Mesenchymal stem cell (in vitro differentiated cells and primary cell): ENCODE measurements around the gene APP.

Source experiments
- DNase-seq: peaks from one replicate; pipeline ENCODE4 v3.0.0-alpha.2; 2013
- H2AFZ ChIP-seq: one replicate; pipeline ENCODE4 v1.6.1; 2013; ENCODE audit warnings: low read depth, mild to moderate bottlenecking, control low read depth, inconsistent platforms, low read length, moderate library complexity
- H2AK5ac ChIP-seq: 2 replicates; pipeline ENCODE4 v1.6.1; 2013; ENCODE audit warnings: low read length, moderate library complexity, mild to moderate bottlenecking, inconsistent platforms; ENCODE audit not compliant: severe bottlenecking
- H2BK120ac ChIP-seq: one replicate; pipeline ENCODE4 v1.6.1; 2013; ENCODE audit warnings: low read depth, mild to moderate bottlenecking, inconsistent platforms, low read length, moderate library complexity
- H2BK12ac ChIP-seq, 2 experiments: one replicate each; pipeline ENCODE4 v1.6.1; 2013; ENCODE audit warnings: inconsistent platforms in 2 of 2, low read length in 2 of 2, mild to moderate bottlenecking in 2 of 2, moderate library complexity in 2 of 2, control low read depth in 1 of 2
- H2BK15ac ChIP-seq: one replicate; pipeline ENCODE4 v1.6.1; 2013; ENCODE audit warnings: mild to moderate bottlenecking, low read depth, inconsistent platforms; ENCODE audit not compliant: poor library complexity, severe bottlenecking
- H2BK5ac ChIP-seq: 2 replicates; pipeline ENCODE4 v1.6.1; 2013; ENCODE audit warnings: low read depth, mild to moderate bottlenecking, low read length, control low read depth, inconsistent platforms; ENCODE audit not compliant: poor library complexity, severe bottlenecking
- H3K14ac ChIP-seq, 2 experiments: one replicate each; pipeline ENCODE4 v1.6.1; 2013; ENCODE audit warnings: inconsistent platforms in 2 of 2, low read length in 2 of 2, control low read depth in 1 of 2, mild to moderate bottlenecking in 1 of 2, moderate library complexity in 1 of 2
- H3K18ac ChIP-seq, 2 experiments: one replicate each; pipeline ENCODE4 v1.6.1; 2013; ENCODE audit warnings: inconsistent platforms in 2 of 2, low read length in 2 of 2, control low read depth in 1 of 2, low read depth in 1 of 2, mild to moderate bottlenecking in 1 of 2
- H3K23ac ChIP-seq, 2 experiments: one replicate each; pipeline ENCODE4 v1.6.1; 2013; ENCODE audit warnings: inconsistent platforms in 2 of 2, low read length in 2 of 2, mild to moderate bottlenecking in 2 of 2, moderate library complexity in 2 of 2, control low read depth in 1 of 2
- H3K27ac ChIP-seq: 2 replicates; pipeline ENCODE4 v1.5.1; 2013; ENCODE audit warnings: mild to moderate bottlenecking, moderate library complexity, low read length, control low read depth, inconsistent platforms; ENCODE audit not compliant: poor library complexity, severe bottlenecking
- H3K27me3 ChIP-seq, 2 experiments: 2 replicates each; pipeline versions ENCODE4 v1.6.1 to v1.7.0; 2013; ENCODE audit warnings: low read length in 2 of 2, mild to moderate bottlenecking in 2 of 2, moderate library complexity in 2 of 2, control low read depth in 1 of 2, inconsistent platforms in 1 of 2; ENCODE audit not compliant: control insufficient read depth in 1 of 2, insufficient read depth in 1 of 2
- H3K36me3 ChIP-seq, 2 experiments: 2 replicates each; pipeline versions ENCODE4 v1.6.1 to v1.7.0; 2013; ENCODE audit warnings: low read length in 2 of 2, control low read depth in 1 of 2, inconsistent platforms in 1 of 2, low read depth in 1 of 2, mild to moderate bottlenecking in 1 of 2; ENCODE audit not compliant: insufficient read depth in 2 of 2, control insufficient read depth in 1 of 2
- H3K4ac ChIP-seq, 2 experiments: one replicate each; pipeline ENCODE4 v1.6.1; 2013; ENCODE audit warnings: inconsistent platforms in 2 of 2, low read length in 2 of 2, mild to moderate bottlenecking in 2 of 2, moderate library complexity in 2 of 2, control low read depth in 1 of 2, low read depth in 1 of 2
- H3K4me1 ChIP-seq: 2 replicates; pipeline ENCODE4 v1.6.1; 2013; ENCODE audit warnings: low read depth, low read length, control low read depth; ENCODE audit not compliant: control insufficient read depth, insufficient read depth
- H3K4me2 ChIP-seq: 2 replicates; pipeline ENCODE4 v1.6.1; 2013; ENCODE audit warnings: low read length, mild to moderate bottlenecking, inconsistent platforms; ENCODE audit not compliant: poor library complexity, severe bottlenecking
- H3K4me3 ChIP-seq, 2 experiments: 2 replicates each; pipeline versions ENCODE4 v1.5.1 to v1.7.0; 2013; ENCODE audit warnings: low read length in 2 of 2, mild to moderate bottlenecking in 2 of 2, control low read depth in 1 of 2, low read depth in 1 of 2; ENCODE audit not compliant: insufficient read depth in 1 of 2
- H3K79me1 ChIP-seq: replicated peaks from 2 replicates; pipeline ENCODE4 v1.6.1; 2013; ENCODE audit warnings: mild to moderate bottlenecking, control low read depth, low read length, inconsistent platforms; ENCODE audit not compliant: poor library complexity, severe bottlenecking
- H3K9ac ChIP-seq: 2 replicates; pipeline ENCODE4 v1.7.0; 2013; ENCODE audit warnings: mild to moderate bottlenecking, low read length, moderate library complexity
- H3K9me3 ChIP-seq: 2 replicates; pipeline ENCODE4 v1.7.0; 2013; ENCODE audit warnings: mild to moderate bottlenecking, low read length; ENCODE audit not compliant: control insufficient read depth
- H4K8ac ChIP-seq: one replicate; pipeline ENCODE4 v1.6.1; 2013; ENCODE audit warnings: inconsistent platforms, mild to moderate bottlenecking, low read length, moderate library complexity
- H4K91ac ChIP-seq: one replicate; pipeline ENCODE4 v1.6.1; 2013; ENCODE audit warnings: mild to moderate bottlenecking, low read length, inconsistent platforms
- WGBS: methylation state at CpG from one replicate; pipeline ENCODE4 v1.1.7; 2013; ENCODE audit warnings: mixed read lengths; 5-methylcytosine and 5-hydroxymethylcytosine counted together

Gene APP

DNA sequence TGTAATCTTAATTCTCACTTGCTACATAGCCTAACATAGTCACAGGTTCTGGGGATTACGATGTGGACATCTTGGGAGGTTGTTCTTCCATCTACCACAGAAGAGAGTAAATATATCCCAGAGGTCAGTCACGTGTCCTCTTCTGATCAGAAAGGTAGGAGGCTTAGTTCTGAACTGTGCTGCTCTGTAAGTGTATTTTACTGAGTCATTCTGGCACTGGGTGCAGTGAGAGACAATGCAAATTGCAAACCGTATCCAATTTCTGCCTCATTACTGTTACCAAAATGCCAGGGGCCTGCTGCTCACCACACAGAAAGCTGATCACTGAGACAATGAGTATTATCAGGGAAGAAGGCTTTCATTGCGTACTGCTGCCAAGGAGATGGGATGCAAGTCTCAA, 331.8 kb downstream of the APP start:
- Histone ChIP-seq H3K14ac (no peak overlapping the region), H2BK12ac (no peak overlapping the region), H3K9ac (no peak overlapping the region), H3K18ac (no peak overlapping the region), H2BK120ac (no peak overlapping the region), H3K9me3 (no peaks in the 10 kb centered on the region), H2AFZ (no peak overlapping the region), H3K4me2 (no peak overlapping the region), H2AK5ac (no peak overlapping the region), H4K91ac (no peak overlapping the region), H3K23ac (no peak overlapping the region), H3K27me3 (peaks cover 9 to 43% of the 10 kb centered on the region in 2 experiments), H3K4me1 (no peaks in the 10 kb centered on the region), H3K27ac (no peak overlapping the region), H3K36me3 (no peaks in the 10 kb centered on the region), H4K8ac (no peak overlapping the region), H3K79me1 (no peaks in the 10 kb centered on the region), H3K4me3 (no peak overlapping the region), H3K4ac (no peak overlapping the region), H2BK5ac (no peak overlapping the region), H2BK15ac (no peak overlapping the region)
- WGBS = 75% methylated on average over 3 of the region's 4 CpGs
- no peak for DNase-seq

- Histone ChIP-seq H3K9me3 (peaks cover 4% of the 10 kb centered on the region), H3K36me3 (no peaks in the 10 kb centered on the region), H3K4ac (no peak overlapping the region), H2AFZ (no peak overlapping the region), H4K91ac (no peak overlapping the region), H3K9ac (no peak overlapping the region), H2BK12ac (no peak overlapping the region), H3K4me1 (no peaks in the 10 kb centered on the region), H3K4me2 (no peak overlapping the region), H2AK5ac (no peak overlapping the region), H3K23ac (no peak overlapping the region), H3K27ac (no peak overlapping the region), H2BK5ac (no peak overlapping the region), H3K4me3 (no peak overlapping the region), H2BK120ac (no peak overlapping the region), H3K18ac (no peak overlapping the region), H3K14ac (no peak overlapping the region), H2BK15ac (no peak overlapping the region), H3K79me1 (no peaks in the 10 kb centered on the region), H4K8ac (no peak overlapping the region), H3K27me3 (peaks cover 6 to 32% of the 10 kb centered on the region in 2 experiments)
- peak; percentile 55 for DNase-seq
- 51% methylated on average over 3 of the region's 4 CpGs for WGBS
Measured at GRCh38 chr21:25837533-25838265, 332.9 kb downstream of the APP start.

- no peak overlapping the region for H3K4ac ChIP-seq
- no peak overlapping the region for H2AFZ ChIP-seq
- H2BK120ac ChIP-seq = no peak overlapping the region
- no peak overlapping the region for H4K91ac ChIP-seq
- H3K36me3 ChIP-seq = no peaks in the 10 kb centered on the region
- H3K4me3 ChIP-seq = no peak overlapping the region
- H3K4me2 ChIP-seq = no peak overlapping the region
- WGBS = 86% methylated on average over 2 of the region's 2 CpGs
- H3K14ac ChIP-seq = no peak overlapping the region
- peaks cover 6 to 19% of the 10 kb centered on the region in 2 experiments for H3K27me3 ChIP-seq
- H2BK12ac ChIP-seq = no peak overlapping the region
- no peaks in the 10 kb centered on the region for H3K79me1 ChIP-seq
- H2BK15ac ChIP-seq = no peak overlapping the region
- H2BK5ac ChIP-seq = no peak overlapping the region
- no peaks in the 10 kb centered on the region for H3K4me1 ChIP-seq
- no peak overlapping the region for H3K9ac ChIP-seq
- no peak overlapping the region for H2AK5ac ChIP-seq
- peaks cover 4% of the 10 kb centered on the region for H3K9me3 ChIP-seq
- no peak overlapping the region for H4K8ac ChIP-seq
- DNase-seq = no peak
- no peak overlapping the region for H3K18ac ChIP-seq
- H3K27ac ChIP-seq = no peak overlapping the region
- H3K23ac ChIP-seq = no peak overlapping the region
Measured at GRCh38 chr21:25836396-25836795, 334.2 kb downstream of the APP start.

- Histone ChIP-seq H3K79me1 (no peaks in the 10 kb centered on the region), H3K9me3 (peaks cover 4% of the 10 kb centered on the region), H3K27ac (no peak overlapping the region), H3K9ac (no peak overlapping the region), H3K27me3 (peaks cover 0 to 4% of the 10 kb centered on the region in 2 experiments), H2BK120ac (no peak overlapping the region), H3K4ac (no peak overlapping the region), H2BK15ac (no peak overlapping the region), H3K18ac (no peak overlapping the region), H3K23ac (no peak overlapping the region), H3K14ac (no peak overlapping the region), H4K91ac (no peak overlapping the region), H3K4me1 (no peaks in the 10 kb centered on the region), H4K8ac (no peak overlapping the region), H2AK5ac (no peak overlapping the region), H2AFZ (no peak overlapping the region), H2BK5ac (no peak overlapping the region), H3K4me3 (no peak overlapping the region), H3K4me2 (no peak overlapping the region), H2BK12ac (no peak overlapping the region), H3K36me3 (no peaks in the 10 kb centered on the region)
- DNase-seq = no peak
- WGBS = 84% methylated on average over 3 of the region's 3 CpGs
Measured at GRCh38 chr21:25834381-25834780, 336.2 kb downstream of the APP start.
